ENCODE data around the gene COMT. TPM values are rescaled to one million over a fixed set of nuclear protein-coding genes. Genes with fewer than 3 reads are reported as not detected.

Gene COMT
- total RNA-seq, 1 experiment from 2014 or later: 248 TPM

- no peak for DNase-seq (ENCODE audit: low read depth)
Observed at GRCh38 chr22:19969141-19969928, 27.8 kb downstream of the COMT start.

GRCh38 chr22:19970031-19970478 is 28.5 kb downstream of the COMT start:
- no peak for DNase-seq (ENCODE audit: low read depth)

GRCh38 chr22:19970479-19971275 is 29.1 kb downstream of the COMT start:
- DNase-seq (ENCODE audit: low read depth): peak; percentile 49

GRCh38 chr22:19971276-19972124 is 29.9 kb downstream of the COMT start:
- DNase-seq (ENCODE audit: low read depth): no peak

GRCh38 chr22:19972251-19972650 is 30.7 kb downstream of the COMT start:
- no peak for DNase-seq (ENCODE audit: low read depth)

GRCh38 chr22:19972652-19973550 is 31.3 kb downstream of the COMT start:
- DNase-seq (ENCODE audit: low read depth): no peak

- DNase-seq (ENCODE audit: low read depth): no peak
Observed at GRCh38 chr22:19973551-19974267, 32.1 kb downstream of the COMT start.

GRCh38 chr22:19974268-19974861 is 32.8 kb downstream of the COMT start:
- DNase-seq (ENCODE audit: low read depth): peak; percentile 14

- DNase-seq (ENCODE audit: low read depth): peak; percentile 19
Observed at GRCh38 chr22:19974935-19975706, 33.5 kb downstream of the COMT start.

- no peak for DNase-seq (ENCODE audit: low read depth)
Observed at GRCh38 chr22:19975707-19976035, 34.1 kb downstream of the COMT start.

- DNase-seq (ENCODE audit: low read depth): no peak
Observed at GRCh38 chr22:19976671-19977070, 35.1 kb downstream of the COMT start.

- DNase-seq (ENCODE audit: low read depth): no peak
Observed at GRCh38 chr22:19977296-19978243, 36.0 kb downstream of the COMT start.

- DNase-seq (ENCODE audit: low read depth): no peak
Observed at GRCh38 chr22:19978748-19979147, 37.2 kb downstream of the COMT start.

- DNase-seq (ENCODE audit: low read depth): no peak
Observed at GRCh38 chr22:19979712-19980493, 38.3 kb downstream of the COMT start.

- no peak for DNase-seq (ENCODE audit: low read depth)
Observed at GRCh38 chr22:19980766-19981165, 39.2 kb downstream of the COMT start.

GRCh38 chr22:19981171-19981960 is 39.8 kb downstream of the COMT start:
- no peak for DNase-seq (ENCODE audit: low read depth)

All from M059J (cell line).